Epithelial cell of proximal tubule (primary cell): ENCODE results near the gene AKTIP. TPM values are rescaled to one million over a fixed set of nuclear protein-coding genes. Genes with fewer than 3 reads are reported as not detected.

Experiments
- DNase-seq: peaks from one replicate; pipeline ENCODE4 v3.0.0-alpha.2; 2011; ENCODE audit warnings: low read depth
- H3K4me3 ChIP-seq: 2 replicates; pipeline ENCODE4 v1.5.1; 2011; ENCODE audit warnings: low read depth, mild to moderate bottlenecking, low read length
- CTCF ChIP-seq: conservative IDR thresholded peaks from 2 replicates; pipeline ENCODE4 v1.5.1; 2012; ENCODE audit warnings: low read depth, mild to moderate bottlenecking, low read length
- total RNA-seq: library from RNA; depleted of rRNA; stranded (reverse); fragments of >200 nt; gene quantifications from 2 replicates; pipeline ENCODE4 v1.2.3, GENCODE V29; 2015

AKTIP gene
- total RNA-seq, 1 donor from 2014 or later, result 20.5 TPM

GRCh38 chr16:53494636-53495035 is 8.4 kb downstream of the AKTIP start:
- H3K4me3 ChIP-seq, result no peak overlapping the region
- DNase-seq, result no peak
- TF ChIP-seq CTCF, result no peak

GRCh38 chr16:53492503-53492902 is 10.5 kb downstream of the AKTIP start:
- H3K4me3 ChIP-seq, result no peak overlapping the region
- no peak for TF ChIP-seq CTCF
- no peak for DNase-seq

- no peak for TF ChIP-seq CTCF
- no peak overlapping the region for H3K4me3 ChIP-seq
- no peak for DNase-seq
Observed at GRCh38 chr16:53489755-53490154, 13.3 kb downstream of the AKTIP start.

GRCh38 chr16:53486230-53486629 is 16.8 kb downstream of the AKTIP start:
- H3K4me3 ChIP-seq, result no peak overlapping the region
- TF ChIP-seq CTCF, result no peak
- DNase-seq, result no peak

GRCh38 chr16:53484542-53484941 is 18.5 kb downstream of the AKTIP start:
- no peak overlapping the region for H3K4me3 ChIP-seq
- DNase-seq, result no peak
- TF ChIP-seq CTCF, result no peak

- no peak for DNase-seq
- TF ChIP-seq CTCF, result no peak
Observed at GRCh38 chr16:53482123-53482522, 20.9 kb downstream of the AKTIP start.

GRCh38 chr16:53480394-53480793 is 22.6 kb downstream of the AKTIP start:
- no peak for TF ChIP-seq CTCF
- no peak for DNase-seq
- no peak overlapping the region for H3K4me3 ChIP-seq

More at GRCh38 chr16:53482123-53482522, 20.9 kb downstream of the AKTIP start:
- no peak overlapping the region for H3K4me3 ChIP-seq
